Loucy (cell line): Measurements from ENCODE around the gene PSME4.

ENCODE experiments used
- H2AFZ ChIP-seq: fragments of 200-600 bp; sonication (generic); 2 replicates; pipeline ENCODE4 v1.6.0; 2016; ENCODE audit warnings: antibody characterized with exemption, mild to moderate bottlenecking, low read length, moderate library complexity
- H3F3A ChIP-seq: fragments of 200-600 bp; 2 replicates; pipeline ENCODE4 v1.6.0; 2016; ENCODE audit warnings: antibody characterized with exemption, low read depth, mild to moderate bottlenecking
- H3K27me3 ChIP-seq: fragments of 200-600 bp; sonication (generic); 2 replicates; pipeline ENCODE4 v1.6.1; 2014; ENCODE audit warnings: low read length, mild to moderate bottlenecking; ENCODE audit not compliant: insufficient read depth, poor library complexity, severe bottlenecking
- H3K36me3 ChIP-seq: fragments of 200-600 bp; sonication (generic); 2 replicates; pipeline ENCODE4 v1.6.1; 2016; ENCODE audit warnings: low read length; ENCODE audit not compliant: insufficient read depth
- H3K4me1 ChIP-seq: fragments of 200-600 bp; sonication (generic); 2 replicates; pipeline ENCODE4 v1.5.1; 2014; ENCODE audit warnings: low read length, mild to moderate bottlenecking; ENCODE audit not compliant: insufficient read depth, poor library complexity, severe bottlenecking
- H3K4me2 ChIP-seq: fragments of 200-600 bp; sonication (generic); 2 replicates; pipeline ENCODE4 v1.6.0; 2014; ENCODE audit warnings: antibody characterized with exemption, low read length, low read depth, mild to moderate bottlenecking; ENCODE audit not compliant: poor library complexity, severe bottlenecking
- H3K4me3 ChIP-seq: fragments of 200-600 bp; sonication (generic); 2 replicates; pipeline ENCODE4 v1.5.1; 2014; ENCODE audit warnings: low read length, mild to moderate bottlenecking, mixed read lengths; ENCODE audit not compliant: poor library complexity, severe bottlenecking
- H3K79me2 ChIP-seq: fragments of 200-600 bp; sonication (generic); 2 replicates; pipeline ENCODE4 v1.6.1; 2014; ENCODE audit warnings: low read length; ENCODE audit not compliant: insufficient read depth
- H3K9ac ChIP-seq: fragments of 200-600 bp; sonication (generic); 2 replicates; pipeline ENCODE4 v1.6.0; 2014; ENCODE audit warnings: mild to moderate bottlenecking, low read depth, low read length, moderate library complexity; ENCODE audit not compliant: poor library complexity, severe bottlenecking
- H3K9me2 ChIP-seq: fragments of 200-600 bp; sonication (generic); replicated peaks from 2 replicates; pipeline ENCODE4 v1.6.1; 2016; ENCODE audit warnings: low read depth, low read length, mixed read lengths
- H3K9me3 ChIP-seq: fragments of 200-600 bp; sonication (generic); 2 replicates; pipeline ENCODE4 v1.6.1; 2014; ENCODE audit warnings: mild to moderate bottlenecking, antibody characterized with exemption, low read length, low read depth; ENCODE audit not compliant: insufficient read depth
- H4K20me1 ChIP-seq: fragments of 200-600 bp; sonication (generic); 2 replicates; pipeline ENCODE4 v1.6.0; 2014; ENCODE audit warnings: antibody characterized with exemption, low read length, mild to moderate bottlenecking; ENCODE audit not compliant: insufficient read depth, poor library complexity, severe bottlenecking
- CTCF ChIP-seq: fragments of 200-600 bp; sonication (generic); conservative IDR thresholded peaks from 2 replicates; pipeline ENCODE4 v1.5.1; 2014; ENCODE audit warnings: mild to moderate bottlenecking, antibody characterized with exemption, low read length
- EZH2phosphoT487 ChIP-seq: fragments of 200-600 bp; IDR thresholded peaks from 2 replicates; pipeline ENCODE4 v1.6.1; 2018; ENCODE audit warnings: antibody characterized with exemption, mild to moderate bottlenecking, moderate library complexity, borderline replicate concordance

PSME4 gene

GRCh38 chr2:53903011-53903410 lies 67.8 kb downstream of the PSME4 start:
- H4K20me1 ChIP-seq, result no peaks in the 10 kb centered on the region
- H3K36me3 ChIP-seq, result peaks cover 91% of the 10 kb centered on the region
- H3K27me3 ChIP-seq, result no peaks in the 10 kb centered on the region
- H3K79me2 ChIP-seq, result no peaks in the 10 kb centered on the region
- no peaks in the 10 kb centered on the region for H3F3A ChIP-seq
- H3K4me2 ChIP-seq, result no peak overlapping the region
- TF ChIP-seq CTCF, result no peak
- no peak for TF ChIP-seq EZH2phosphoT487
- no peak overlapping the region for H2AFZ ChIP-seq
- H3K4me1 ChIP-seq, result no peaks in the 10 kb centered on the region
- H3K9me2 ChIP-seq, result no peaks in the 10 kb centered on the region
- no peak overlapping the region for H3K4me3 ChIP-seq
- no peaks in the 10 kb centered on the region for H3K9me3 ChIP-seq
- H3K9ac ChIP-seq, result no peak overlapping the region

- Histone ChIP-seq H3K27me3 (no peaks in the 10 kb centered on the region), H3K9me2 (no peaks in the 10 kb centered on the region), H3K9me3 (no peaks in the 10 kb centered on the region), H4K20me1 (no peaks in the 10 kb centered on the region), H3K4me2 (no peak overlapping the region), H3K9ac (no peak overlapping the region), H3K36me3 (peaks cover 89% of the 10 kb centered on the region), H3F3A (no peaks in the 10 kb centered on the region), H3K79me2 (no peaks in the 10 kb centered on the region), H3K4me1 (no peaks in the 10 kb centered on the region), H2AFZ (no peak overlapping the region), H3K4me3 (no peak overlapping the region)
- TF ChIP-seq EZH2phosphoT487 (no peak), CTCF (no peak)
Measured at GRCh38 chr2:53901192-53901591, 69.6 kb downstream of the PSME4 start.

DNA sequence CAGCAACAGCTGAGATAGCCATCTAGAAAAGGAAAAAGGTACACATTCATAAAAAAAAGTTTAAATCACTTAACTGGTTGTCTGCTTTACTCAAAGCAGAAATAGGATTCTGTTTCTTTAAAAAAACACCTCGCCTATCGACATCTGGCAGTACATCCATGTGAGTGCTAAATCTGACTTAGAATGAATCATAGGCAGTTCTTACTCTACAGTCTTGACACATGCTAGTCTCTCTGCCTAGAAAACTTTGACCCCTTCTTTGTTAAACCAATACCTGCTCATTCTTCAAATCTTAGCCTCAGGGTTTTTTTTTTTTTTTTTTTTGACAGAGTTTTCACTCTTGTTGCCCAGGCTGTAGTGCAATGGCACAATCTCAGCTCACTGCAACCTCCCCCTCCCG lies 73.9 kb downstream of the PSME4 start:
- Histone ChIP-seq H3K4me3 (no peak overlapping the region), H3K36me3 (peaks cover 90% of the 10 kb centered on the region), H4K20me1 (no peaks in the 10 kb centered on the region), H3K9me2 (no peaks in the 10 kb centered on the region), H3K27me3 (no peaks in the 10 kb centered on the region), H3F3A (no peaks in the 10 kb centered on the region), H3K4me1 (no peaks in the 10 kb centered on the region), H3K4me2 (no peak overlapping the region), H3K9ac (no peak overlapping the region), H3K9me3 (no peaks in the 10 kb centered on the region), H3K79me2 (no peaks in the 10 kb centered on the region), H2AFZ (no peak overlapping the region)
- TF ChIP-seq EZH2phosphoT487 (no peak), CTCF (no peak)
